ENCODE measurements around the gene ZNF722. TPM values are rescaled to one million over a fixed set of nuclear protein-coding genes. Genes with fewer than 3 reads are reported as not detected.
"Not testable (repeated sequence)": the region's sequence is repeated elsewhere in the genome, so short reads cannot be mapped to it uniquely, and the experiment has no call there.

Gene ZNF722
- not detected for total RNA-seq

DNA sequence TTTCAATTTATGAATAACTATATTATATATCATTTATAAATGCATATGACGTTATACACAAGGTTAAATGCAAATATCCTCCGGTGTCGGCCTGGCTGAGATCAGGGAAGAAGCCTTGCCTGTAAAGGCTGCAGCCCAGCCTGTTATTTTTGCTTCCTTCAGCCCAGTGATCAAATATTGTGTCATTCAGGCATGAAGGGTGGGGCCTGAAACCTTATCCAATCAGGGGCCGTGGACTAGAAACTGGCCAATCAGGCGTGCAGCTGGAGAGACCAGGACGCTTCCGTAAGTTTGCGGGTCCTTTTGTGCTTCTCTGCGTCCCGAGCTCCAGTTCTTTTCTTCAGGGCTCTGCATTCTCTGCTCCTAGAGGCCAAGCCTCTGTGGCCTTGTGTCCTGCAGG lies at the start of gene ZNF722:
Gene ZNF722, plus strand, starts transcription at position 301 of the 400 bp plus-strand sequence. CDS start 113 bp downstream, outside the sequence.
- Mint-ChIP-seq H3K4me3 (no peak within 1 kb of the TSS), H3K27me3 (no peaks in the 10 kb centered on the region), H3K4me1 (no peaks in the 10 kb centered on the region), H3K9me3 (peaks cover 26% of the 10 kb centered on the region), H3K27ac (no peak within 1 kb of the TSS), H3K36me3 (ENCODE audit: low read depth) (no peaks in the 10 kb centered on the region)
- CTCF ChIA-PET: no interaction called here
- no peak for DNase-seq
- POLR2A ChIA-PET: no interaction called here

DNA sequence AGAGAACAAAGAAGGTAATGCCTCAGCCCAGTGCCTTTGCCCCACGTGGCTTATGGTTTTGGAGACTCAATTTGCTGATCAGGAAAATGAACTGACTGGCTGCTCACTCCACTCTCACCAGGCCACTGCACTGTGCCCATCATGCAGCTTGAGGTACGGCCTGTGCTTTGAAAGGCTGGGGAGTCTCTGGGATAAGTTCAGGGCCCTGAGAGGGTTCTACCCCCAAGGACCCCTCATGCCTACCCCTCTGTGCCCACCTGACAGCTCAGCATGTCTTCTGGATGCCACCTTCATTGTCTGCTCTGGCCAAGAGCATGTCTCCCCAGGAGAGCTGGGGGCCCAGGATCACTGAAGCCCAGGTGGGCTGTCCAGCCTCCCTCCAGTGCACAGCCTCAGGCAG lies 45.5 kb upstream of the ZNF722 start:
- no peak overlapping the region for H3K4me3 Mint-ChIP-seq
- no peaks in the 10 kb centered on the region for H3K27me3 Mint-ChIP-seq
- H3K9me3 Mint-ChIP-seq: peaks cover 31% of the 10 kb centered on the region
- no peaks in the 10 kb centered on the region for H3K4me1 Mint-ChIP-seq
- ChIA-PET POLR2A (no interaction called here), CTCF (no interaction called here)
- DNase-seq: no peak
- H3K36me3 Mint-ChIP-seq (ENCODE audit: low read depth): no peaks in the 10 kb centered on the region
- H3K27ac Mint-ChIP-seq: no peak overlapping the region

DNA sequence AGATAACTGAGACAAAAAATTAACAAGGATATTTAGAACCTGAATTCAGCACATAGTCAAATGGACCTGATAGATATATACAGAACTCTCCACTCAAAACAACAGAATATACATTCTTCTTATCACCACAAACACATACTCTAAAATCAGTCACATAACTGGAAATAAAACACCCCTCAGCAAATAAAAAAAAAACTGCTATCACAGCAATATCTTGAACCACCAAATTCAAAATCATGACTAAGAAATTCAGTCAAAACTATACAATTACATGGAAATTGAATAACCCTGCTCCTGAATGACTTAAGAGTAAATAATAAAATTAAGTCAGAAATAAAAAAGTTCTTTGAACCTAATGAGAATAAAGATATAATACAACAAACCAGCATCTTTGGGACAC lies 30.0 kb upstream of the ZNF722 start:
- Mint-ChIP-seq H3K4me1 (no peaks in the 10 kb centered on the region), H3K4me3 (no peak overlapping the region), H3K36me3 (ENCODE audit: low read depth) (no peaks in the 10 kb centered on the region), H3K27ac (no peak overlapping the region), H3K27me3 (no peaks in the 10 kb centered on the region), H3K9me3 (peaks cover 13% of the 10 kb centered on the region)
- ChIA-PET CTCF (no interaction called here), POLR2A (no interaction called here)
- no peak for DNase-seq

DNA sequence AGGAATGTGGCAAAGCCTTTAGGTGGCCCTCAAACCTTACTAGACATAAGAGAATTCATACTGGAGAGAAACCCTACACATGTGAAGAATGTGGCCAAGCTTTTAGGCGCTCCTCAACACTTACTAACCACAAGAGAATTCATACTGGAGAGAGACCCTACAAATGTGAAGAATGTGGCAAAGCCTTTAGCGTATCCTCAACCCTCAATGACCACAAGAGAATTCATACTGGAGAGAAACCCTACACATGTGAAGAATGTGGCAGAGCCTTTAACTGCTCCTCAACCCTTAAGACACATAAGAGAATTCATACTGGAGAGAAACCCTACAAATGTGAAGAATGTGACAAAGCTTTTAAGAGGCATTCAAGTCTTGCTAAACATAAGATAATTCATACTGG lies 16.8 kb downstream of the ZNF722 start:
- CTCF ChIA-PET; H3K4me1 Mint-ChIP-seq; DNase-seq; POLR2A ChIA-PET; H3K4me3 Mint-ChIP-seq; H3K27me3 Mint-ChIP-seq; H3K36me3 Mint-ChIP-seq (ENCODE audit: low read depth); H3K27ac Mint-ChIP-seq: not testable (repeated sequence)
- H3K9me3 Mint-ChIP-seq: peaks cover 46% of the 10 kb centered on the region

GRCh38 chr7:64035388-64035787 lies 36.7 kb downstream of the ZNF722 start:
- Mint-ChIP-seq H3K27ac (no peak overlapping the region), H3K4me1 (no peaks in the 10 kb centered on the region), H3K9me3 (peaks cover 59% of the 10 kb centered on the region), H3K36me3 (ENCODE audit: low read depth) (no peaks in the 10 kb centered on the region), H3K27me3 (no peaks in the 10 kb centered on the region), H3K4me3 (no peak overlapping the region)
- no peak for DNase-seq
- ChIA-PET CTCF (no interaction called here), POLR2A (no interaction called here)

DNA sequence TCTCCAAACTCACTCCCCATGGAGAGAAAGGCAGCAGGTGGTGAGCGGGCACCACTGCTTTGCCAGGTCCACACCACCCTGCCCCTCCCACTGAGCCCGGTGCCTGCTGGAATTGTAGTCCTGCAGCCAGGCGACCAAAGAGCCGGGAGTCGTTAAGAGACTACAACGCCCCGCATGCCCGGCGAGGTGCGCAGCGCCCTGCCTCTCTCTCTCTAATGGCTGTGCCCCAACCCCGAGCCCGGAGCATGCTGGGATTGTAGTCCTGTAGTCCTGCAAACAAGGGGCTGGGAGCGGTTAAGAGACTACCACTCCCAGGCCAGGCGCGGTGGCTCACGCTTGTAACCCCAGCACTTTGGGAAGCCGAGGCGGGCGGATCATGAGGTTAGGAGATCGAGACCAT lies 38.4 kb downstream of the ZNF722 start:
- Mint-ChIP-seq H3K36me3 (ENCODE audit: low read depth) (no peaks in the 10 kb centered on the region), H3K27me3 (no peaks in the 10 kb centered on the region), H3K4me3 (no peak overlapping the region), H3K4me1 (no peaks in the 10 kb centered on the region), H3K27ac (no peak overlapping the region), H3K9me3 (peaks cover 51% of the 10 kb centered on the region)
- CTCF ChIA-PET: no interaction called here
- no peak for DNase-seq
- POLR2A ChIA-PET: no interaction called here

GRCh38 chr7:64045301-64046040 lies 46.8 kb downstream of the ZNF722 start, which contains the start of gene ZNF727:
TSS of gene ZNF727 (plus strand) at chr7:64045434. CDS start at chr7:64045622, 188 bp downstream.
- CTCF ChIA-PET: no interaction called here
- peak; percentile 11 for DNase-seq
- no peaks in the 10 kb centered on the region for H3K27me3 Mint-ChIP-seq
- H3K4me3 Mint-ChIP-seq: peak within 1 kb of the TSS; percentile 66
- H3K9me3 Mint-ChIP-seq: peaks cover 35% of the 10 kb centered on the region
- H3K27ac Mint-ChIP-seq: peak within 1 kb of the TSS; percentile 76
- H3K4me1 Mint-ChIP-seq: no peaks in the 10 kb centered on the region
- POLR2A ChIA-PET: no interaction called here
- peaks cover 3% of the 10 kb centered on the region for H3K36me3 Mint-ChIP-seq (ENCODE audit: low read depth)

DNA sequence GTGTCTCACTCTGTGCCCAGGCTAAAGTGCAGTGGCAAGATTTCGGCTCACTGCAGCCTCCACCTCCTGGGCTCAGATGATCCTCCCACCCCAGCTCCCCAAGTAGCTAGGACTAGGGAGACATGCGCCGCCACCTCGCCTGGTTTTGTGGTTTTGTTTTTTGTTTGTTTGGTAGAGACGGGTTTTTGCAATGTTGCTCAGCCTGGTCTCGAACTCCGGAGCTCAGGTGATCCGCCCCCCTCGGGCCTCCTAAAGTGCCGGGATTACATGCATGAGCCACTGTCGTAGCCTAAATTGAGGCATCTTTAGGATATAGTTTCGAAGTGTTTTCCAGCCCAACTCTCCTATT lies 47.4 kb downstream of the ZNF722 start:
- Mint-ChIP-seq H3K27me3 (no peaks in the 10 kb centered on the region), H3K4me1 (no peaks in the 10 kb centered on the region), H3K9me3 (peaks cover 35% of the 10 kb centered on the region), H3K27ac (peak overlapping the region; percentile 41), H3K36me3 (ENCODE audit: low read depth) (peaks cover 3% of the 10 kb centered on the region), H3K4me3 (peak overlapping the region; percentile 66)
- DNase-seq: no peak
- ChIA-PET CTCF (no interaction called here), POLR2A (no interaction called here)

Other genes starting within 250 kb of the ZNF722 start
- gene ZNF727, start 46.6 kb downstream of the ZNF722 start, total RNA-seq: under 1 TPM; 0.46 to 0.57 TPM
- not detected for gene ZNF735, start 208.4 kb downstream of the ZNF722 start, total RNA-seq
- not detected for gene ZNF679, start 229.6 kb downstream of the ZNF722 start, total RNA-seq

Measured in activated CD4-positive, alpha-beta T cell treated with anti-CD3 and anti-CD28 coated beads, Interleukin-2, amount 10 ng/mL, durations not matched to agents 7 days and 5 days (primary cell).